A549 (cell line): ENCODE data around the gene GPR25.

Experiments used
- CTCF ChIP-seq: fragments of >200 bp; sonication (Bioruptor Twin); formaldehyde crosslinking; IDR thresholded peaks from 3 replicates; pipeline ENCODE4 v1.5.1; 2016
- POLR2A ChIP-seq: IDR thresholded peaks from 2 replicates; pipeline ENCODE4 v1.6.1; 2012; ENCODE audit warnings: mild to moderate bottlenecking, low read length

GRCh38 chr1:200900877-200901276 lies 28.1 kb downstream of the GPR25 start:
- TF ChIP-seq CTCF (no peak), POLR2A (no peak)
